ENCODE data around the gene KLK8. TPM values are rescaled to one million over a fixed set of nuclear protein-coding genes. Genes with fewer than 3 reads are reported as not detected.
"Not testable (repeated sequence)": the region's sequence is repeated elsewhere in the genome, so short reads cannot be mapped to it uniquely, and the experiment has no call there.

The KLK8 gene
- total RNA-seq, 1 donor from 2014 or later, result not detected

DNA sequence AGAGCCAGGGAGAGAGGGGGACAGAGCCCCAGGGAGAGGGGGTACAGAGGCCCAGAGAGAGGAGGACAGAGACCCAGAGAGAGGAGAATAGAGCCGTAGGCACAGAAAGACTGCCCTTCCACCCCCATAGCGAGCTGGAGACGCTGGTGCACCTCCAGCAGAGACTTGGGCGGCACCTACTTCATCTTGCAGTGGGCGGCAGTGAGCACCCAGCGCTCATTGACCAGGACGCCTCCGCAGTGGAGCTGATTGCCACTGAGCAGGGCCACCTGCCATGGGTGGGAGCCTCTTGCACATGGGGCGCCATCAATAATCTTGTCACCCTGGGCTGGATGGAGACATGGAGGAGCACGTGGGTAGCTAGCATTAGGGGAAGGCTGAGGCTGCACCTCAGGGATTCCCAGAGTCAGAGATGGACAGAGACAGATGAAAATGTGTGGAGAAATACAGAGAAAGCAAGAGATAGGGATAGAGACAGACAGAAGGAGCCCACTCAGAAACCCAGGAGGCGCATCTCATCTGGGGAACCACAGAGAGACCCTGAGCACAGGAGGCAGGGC, 19.7 kb downstream of the KLK8 start:
- no peak for DNase-seq

DNA sequence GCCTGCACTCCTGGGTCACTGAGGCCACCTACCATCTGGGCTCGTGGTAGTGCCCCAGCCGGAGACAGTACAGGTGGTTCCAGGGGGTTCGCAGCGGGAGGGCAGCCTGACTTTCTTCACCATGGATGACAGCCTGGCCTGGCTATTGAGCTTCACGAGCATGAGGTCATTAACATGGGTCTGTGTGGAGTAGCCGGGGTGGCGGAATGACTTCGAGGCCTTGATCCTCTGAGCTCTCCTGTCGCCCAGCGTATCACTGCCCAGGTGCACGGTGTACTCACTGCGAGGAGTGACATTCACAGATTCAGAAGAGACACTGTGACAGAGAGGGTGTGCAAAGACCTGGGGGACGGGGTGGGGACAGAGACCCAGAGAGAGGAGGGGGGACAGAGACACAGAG, 21.2 kb downstream of the KLK8 start:
- no peak for DNase-seq

- DNase-seq, result no peak
These were observed 21.6 kb downstream of the KLK8 start for GRCh38 chr19:50979758-50980157.

DNA sequence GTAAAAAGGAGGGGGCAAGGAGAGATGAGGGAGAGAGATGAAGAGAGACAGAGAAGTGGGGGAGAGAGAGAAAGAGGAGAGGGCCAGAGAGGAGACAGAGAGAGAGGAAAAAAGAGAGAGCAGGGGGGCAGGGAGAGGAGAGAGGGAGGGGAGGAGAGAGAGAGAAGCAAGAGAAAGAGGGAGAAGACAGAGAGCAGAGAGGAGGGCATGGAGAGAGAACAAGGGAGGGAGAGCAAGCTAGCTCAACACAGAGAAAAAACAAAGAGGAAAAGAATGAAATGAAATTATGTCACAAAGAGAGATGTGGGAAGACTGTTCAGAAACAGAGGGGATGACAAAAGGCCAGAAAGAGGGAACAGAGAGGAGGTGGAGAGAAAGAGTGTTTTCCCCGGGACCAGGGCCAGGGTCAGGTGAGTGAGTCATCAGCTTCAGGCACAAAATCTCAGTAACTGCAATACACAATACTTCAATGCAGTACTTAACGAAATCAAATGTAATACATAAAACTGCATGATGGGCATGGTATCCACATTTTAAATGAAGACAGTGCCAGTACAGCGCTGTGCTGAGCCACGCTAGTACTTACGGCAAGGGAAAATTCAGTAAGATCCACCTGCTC, 22.5 kb downstream of the KLK8 start:
- DNase-seq, result no peak

DNA sequence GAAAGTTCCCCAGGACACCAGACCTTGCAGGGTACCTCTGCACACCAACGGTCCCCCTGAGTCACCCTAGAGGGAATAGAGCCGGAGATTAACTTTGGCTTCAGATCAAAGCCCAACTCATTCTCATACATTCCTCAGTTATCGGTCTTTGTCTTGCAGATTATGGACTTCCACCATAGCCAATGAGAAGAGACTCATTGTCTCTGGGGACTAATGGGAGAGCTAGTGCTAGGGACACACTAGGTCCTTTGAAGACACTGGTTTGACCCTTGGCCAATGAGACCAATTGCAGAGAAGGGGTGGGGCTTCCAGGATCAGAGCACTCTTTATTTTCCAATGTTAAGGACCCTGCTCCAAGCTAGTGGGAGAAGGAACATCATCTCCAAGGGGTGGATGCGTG, 23.8 kb downstream of the KLK8 start:
- no peak for DNase-seq

- DNase-seq, result no peak
These were observed 25.6 kb downstream of the KLK8 start for GRCh38 chr19:50975766-50976165.

- DNase-seq, result no peak
These were observed 26.5 kb downstream of the KLK8 start for GRCh38 chr19:50974702-50975556.

DNA sequence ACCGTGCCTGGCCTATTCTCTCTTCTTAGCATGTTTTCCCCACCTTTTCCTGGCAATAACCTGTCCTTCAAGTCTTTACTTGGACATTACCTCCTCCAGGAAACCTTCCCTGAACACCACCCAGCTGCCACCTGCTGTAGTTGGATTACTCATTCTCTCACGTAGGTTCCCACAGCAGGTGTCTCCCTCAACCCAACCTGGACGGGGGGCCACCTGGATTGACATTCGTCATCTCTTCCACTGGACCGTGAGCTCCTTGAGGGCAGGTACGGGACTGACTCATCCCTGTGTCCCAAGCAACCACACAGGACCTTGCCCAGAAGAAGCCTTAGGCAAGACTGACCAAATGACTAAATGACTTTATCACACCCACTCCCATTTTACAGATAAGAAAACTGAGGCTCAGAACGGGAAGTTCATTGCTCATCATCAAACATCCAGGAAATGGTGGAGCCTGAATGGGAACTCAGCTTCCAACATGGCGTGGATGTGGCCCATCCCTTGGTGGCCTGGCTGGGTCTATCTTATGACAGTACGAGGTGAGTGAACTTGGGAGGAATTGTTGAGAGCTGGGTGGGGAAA, 28.5 kb downstream of the KLK8 start:
- no peak for DNase-seq

DNA sequence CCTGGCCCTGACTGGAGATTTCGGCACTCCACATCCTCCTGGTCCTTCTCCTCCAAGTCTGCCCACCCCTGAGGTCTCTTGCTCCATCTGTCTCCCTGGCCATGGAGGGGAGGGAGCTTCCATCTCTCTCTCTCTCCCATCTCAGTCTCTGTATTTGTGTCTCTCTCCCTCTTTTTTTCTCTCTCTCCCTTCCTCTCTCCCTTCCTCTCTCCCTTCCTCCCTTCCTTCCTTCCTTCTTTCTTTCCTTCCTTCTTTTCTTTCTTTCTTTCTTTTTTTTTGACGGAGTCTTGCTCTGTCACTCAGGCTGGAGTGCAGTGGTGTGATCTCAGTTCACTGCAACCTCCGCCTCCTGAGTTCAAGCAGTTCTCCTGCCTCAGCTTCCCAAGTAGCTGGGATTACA, 31.6 kb downstream of the KLK8 start:
- not testable (repeated sequence) for DNase-seq

GRCh38 chr19:50969413-50969760, 32.0 kb downstream of the KLK8 start, which contains the start of gene KLK6:
KLK6 (minus strand) TSS chr19:50969591; CDS start chr19:50968104, 1,487 bp downstream.
- peak; percentile 70 for DNase-seq

DNA sequence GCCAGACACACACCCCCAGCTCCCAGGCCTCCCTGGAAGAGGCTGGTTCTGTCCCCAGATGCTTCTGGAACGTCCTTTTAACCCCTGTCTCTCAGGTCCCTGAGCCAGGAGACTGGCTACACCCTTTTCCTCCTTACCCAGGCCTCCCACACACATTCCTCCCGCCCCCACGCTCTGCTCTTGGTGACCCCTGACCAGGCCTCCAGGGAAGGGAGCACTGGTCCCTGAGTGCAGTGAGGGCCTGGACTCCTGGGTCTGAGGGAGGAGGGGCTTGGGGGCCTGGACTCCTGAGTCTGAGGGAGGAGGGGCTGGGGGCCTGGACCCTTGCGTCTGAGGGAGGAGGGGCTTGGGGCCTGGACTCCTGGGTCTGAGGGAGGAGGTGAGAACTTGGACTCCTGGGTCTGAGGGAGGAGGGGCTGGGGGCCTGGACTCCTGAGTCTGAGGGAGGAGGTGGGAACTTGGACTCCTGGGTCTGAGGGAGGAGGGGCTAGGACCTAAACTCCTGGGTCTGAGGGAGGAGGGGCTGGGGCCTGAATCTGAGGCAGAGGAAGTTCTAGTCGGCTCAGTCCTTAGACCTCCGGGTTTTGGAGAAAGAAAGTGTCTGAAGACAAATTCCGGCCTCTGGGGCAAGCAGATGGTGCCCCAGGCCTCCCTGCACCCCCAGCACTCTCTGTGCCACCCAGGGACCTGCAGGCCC, 32.5 kb downstream of the KLK8 start:
- no peak for DNase-seq

GRCh38 chr19:50967929-50968715, 33.3 kb downstream of the KLK8 start:
- DNase-seq, result no peak

- no peak for DNase-seq
These were observed 37.1 kb downstream of the KLK8 start for GRCh38 chr19:50964266-50964665.

- no peak for DNase-seq
These were observed 38.0 kb downstream of the KLK8 start for GRCh38 chr19:50963381-50963780.

DNA sequence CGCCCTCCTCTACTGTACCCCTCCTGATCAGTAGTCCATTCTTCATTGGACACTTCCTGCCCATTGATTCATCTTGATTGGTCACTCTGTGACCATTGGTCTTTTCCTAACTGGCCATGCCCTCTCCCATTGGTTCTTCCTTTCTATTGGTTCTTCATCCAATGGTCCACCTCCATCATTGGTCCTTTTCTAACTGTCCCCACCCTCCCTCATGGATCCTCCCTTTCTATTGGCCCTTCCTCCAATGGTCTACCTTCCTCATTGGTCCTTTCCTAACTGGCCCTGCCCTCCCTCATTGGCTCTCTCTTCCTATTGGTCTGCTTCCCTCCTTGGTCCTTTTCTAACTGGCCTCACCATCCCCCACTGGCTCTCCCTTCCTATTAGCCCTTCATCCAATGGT, 39.2 kb downstream of the KLK8 start:
- DNase-seq, result no peak

GRCh38 chr19:50959731-50960500, 41.5 kb downstream of the KLK8 start:
- no peak for DNase-seq

GRCh38 chr19:50957587-50957986, 43.8 kb downstream of the KLK8 start:
- no peak for DNase-seq

GRCh38 chr19:50952910-50953309, 48.5 kb downstream of the KLK8 start, which contains the start of gene KLK5:
KLK5 (minus strand) TSS chr19:50953038; CDS start chr19:50952657, 381 bp downstream.
- DNase-seq, result no peak

GRCh38 chr19:50949861-50950260, 51.5 kb downstream of the KLK8 start:
- no peak for DNase-seq

- no peak for DNase-seq
These were observed 54.3 kb downstream of the KLK8 start for GRCh38 chr19:50947123-50947522.
